GM23338 (cell line): Measurements from ENCODE around the gene GRK4. TPM values are rescaled to one million over a fixed set of nuclear protein-coding genes. Genes with fewer than 3 reads are reported as not detected.
"Not testable (repeated sequence)": the region's sequence is repeated elsewhere in the genome, so short reads cannot be mapped to it uniquely, and the experiment has no call there.

ENCODE experiments used
- ATAC-seq: fragments of 200-7000 bp; cut with Tn5 transposase; 3 replicates; pipeline ENCODE4 v1.9.1; 2020
- DNase-seq: peaks from one replicate; pipeline ENCODE4 v3.0.0-alpha.2; 2015; ENCODE audit warnings: low spot score
- H2AFZ ChIP-seq: fragments of 200-600 bp; sonication (generic); 2 replicates; pipeline ENCODE4 v1.8.0; 2016; ENCODE audit warnings: antibody characterized with exemption, mild to moderate bottlenecking, moderate library complexity
- H3F3A ChIP-seq: fragments of 200-600 bp; sonication (generic); replicated peaks from 2 replicates; pipeline ENCODE4 v1.8.0; 2017; ENCODE audit warnings: antibody characterized with exemption, mixed run types, low read depth
- H3K27ac ChIP-seq: fragments of 200-600 bp; sonication (generic); 2 replicates; pipeline ENCODE4 v1.6.1; 2016; ENCODE audit warnings: low read depth
- H3K27me3 ChIP-seq: fragments of 200-600 bp; sonication (generic); 2 replicates; pipeline ENCODE4 v1.8.0; 2016; ENCODE audit warnings: mild to moderate bottlenecking, mixed run types, moderate library complexity; ENCODE audit not compliant: insufficient read depth
- H3K36me3 ChIP-seq: fragments of 200-600 bp; sonication (generic); 2 replicates; pipeline ENCODE4 v1.8.0; 2016; ENCODE audit warnings: mild to moderate bottlenecking; ENCODE audit not compliant: insufficient read depth
- H3K4me1 ChIP-seq: fragments of 200-600 bp; sonication (generic); 2 replicates; pipeline ENCODE4 v1.8.0; 2016; ENCODE audit warnings: mild to moderate bottlenecking, moderate library complexity; ENCODE audit not compliant: insufficient read depth
- H3K4me2 ChIP-seq: fragments of 200-600 bp; sonication (generic); 2 replicates; pipeline ENCODE4 v1.7.1; 2017; ENCODE audit warnings: mixed run types
- H3K4me3 ChIP-seq: fragments of 200-600 bp; sonication (generic); 2 replicates; pipeline ENCODE4 v1.6.1; 2016; ENCODE audit warnings: mixed run types
- H3K79me2 ChIP-seq: fragments of 200-600 bp; sonication (generic); replicated peaks from 2 replicates; pipeline ENCODE4 v1.8.0; 2017; ENCODE audit warnings: mild to moderate bottlenecking; ENCODE audit not compliant: insufficient read depth
- H3K9me2 ChIP-seq: fragments of 200-600 bp; sonication (generic); 2 replicates; pipeline ENCODE4 v1.8.0; 2017; ENCODE audit not compliant: insufficient read depth
- H4K20me1 ChIP-seq: fragments of 200-600 bp; sonication (generic); replicated peaks from 2 replicates; pipeline ENCODE4 v1.8.0; 2017; ENCODE audit warnings: mild to moderate bottlenecking; ENCODE audit not compliant: insufficient read depth
- H3K27ac Mint-ChIP-seq: 2 replicates; pipeline ENCODE4 v1.8.0; 2020; ENCODE audit warnings: inconsistent platforms, mild to moderate bottlenecking, moderate library complexity, mixed read lengths
- H3K27me3 Mint-ChIP-seq: 3 replicates; pipeline ENCODE4 v1.8.0; 2022; ENCODE audit warnings: low read depth, mild to moderate bottlenecking, moderate library complexity, mixed read lengths, inconsistent platforms; ENCODE audit not compliant: insufficient read depth, poor library complexity
- H3K36me3 Mint-ChIP-seq: 3 replicates; pipeline ENCODE4 v1.8.0; 2021; ENCODE audit warnings: low read depth, mild to moderate bottlenecking, inconsistent platforms, moderate library complexity, mixed read lengths
- H3K4me1 Mint-ChIP-seq: 3 replicates; pipeline ENCODE4 v1.8.0; 2020; ENCODE audit warnings: mild to moderate bottlenecking, inconsistent platforms, mixed read lengths
- H3K4me3 Mint-ChIP-seq: 3 replicates; pipeline ENCODE4 v1.8.0; 2021; ENCODE audit warnings: moderate library complexity, mild to moderate bottlenecking, inconsistent platforms, mixed read lengths
- H3K9me3 Mint-ChIP-seq: 3 replicates; pipeline ENCODE4 v1.8.0; 2020; ENCODE audit warnings: moderate library complexity, mild to moderate bottlenecking, inconsistent platforms, mixed read lengths
- CREB1 ChIP-seq: fragments of 250-450 bp; sonication (Bioruptor Pico); IDR thresholded peaks from 2 replicates; pipeline ENCODE4 v1.5.0; 2020; ENCODE audit warnings: low read depth, mild to moderate bottlenecking, moderate library complexity
- ETS1 ChIP-seq: IDR thresholded peaks from 2 replicates; pipeline ENCODE4 v1.6.1; 2016; ENCODE audit warnings: antibody characterized with exemption
- EZH2 ChIP-seq: fragments of 200-600 bp; sonication (generic); IDR thresholded peaks from one replicate; pipeline ENCODE4 v1.8.0; 2017; ENCODE audit warnings: antibody characterized with exemption, mild to moderate bottlenecking, low read depth; ENCODE audit not compliant: unreplicated experiment
- EZH2phosphoT487 ChIP-seq: fragments of 200-600 bp; sonication (generic); IDR thresholded peaks from one replicate; pipeline ENCODE4 v1.8.1; 2018; ENCODE audit warnings: antibody characterized with exemption; ENCODE audit not compliant: unreplicated experiment
- JUNB ChIP-seq: IDR thresholded peaks from one replicate; pipeline ENCODE4 v1.6.1; 2016; ENCODE audit warnings: antibody characterized with exemption; ENCODE audit not compliant: unreplicated experiment
- ZNF114 ChIP-seq: fragments of 250-450 bp; sonication (Bioruptor Pico); IDR thresholded peaks from 2 replicates; pipeline ENCODE4 v1.5.0; 2020; ENCODE audit warnings: mild to moderate bottlenecking, moderate library complexity
- polyA plus RNA-seq: library from polyadenylated mRNA; unstranded; fragments of >200 nt; fragmentation: Nextera tagmentation; extraction: Ambion mirVana; gene quantifications from 2 replicates; pipeline ENCODE4 v1.2.1, GENCODE V29; 2016
- total RNA-seq: library from RNA; depleted of rRNA; stranded (reverse); fragments of >200 nt; shearing (Covaris generic); gene quantifications from 2 replicates; pipeline ENCODE4 v1.2.3, GENCODE V29; 2014
- TF ChIP-seq, protein P1 (sequence below): IDR thresholded peaks from one replicate; pipeline ENCODE4 v1.6.1; 2018; ENCODE audit warnings: antibody characterized with exemption; ENCODE audit not compliant: unreplicated experiment
- TF ChIP-seq, protein P2 (sequence below), 2 experiments: fragments of 200-600 bp in 1 of 2; sonication (generic) in 1 of 2; conservative IDR thresholded peaks; 2 replicates each; pipeline versions ENCODE4 v1.5.1 to v1.6.1; 2016 to 2017; ENCODE audit warnings: antibody characterized with exemption in 2 of 2, low read depth in 2 of 2, mild to moderate bottlenecking in 2 of 2, moderate library complexity in 1 of 2

Gene GRK4
- total and polyA plus RNA-seq, 2 experiments from 2014 or later, result 1.3 to 1.4 TPM

- Histone ChIP-seq H3K4me1 (0 out of 2 replicates have a peak, but pooled peaks cover 4% of the 10 kb centered on the region), H3K79me2 (no peaks in the 10 kb centered on the region), H3K36me3 (no peaks in the 10 kb centered on the region), H4K20me1 (no peaks in the 10 kb centered on the region; the same call in 1 of the 2 replicates), H3K27ac (no peak overlapping the region), H3K4me2 (no peak overlapping the region), H2AFZ (no peak overlapping the region), H3K9me2 (no peaks in the 10 kb centered on the region), H3F3A (no peaks in the 10 kb centered on the region), H3K4me3 (no peak overlapping the region), H3K27me3 (no peaks in the 10 kb centered on the region)
- Mint-ChIP-seq H3K27me3 (peaks cover 5% of the 10 kb centered on the region), H3K27ac (no peak overlapping the region), H3K9me3 (peaks cover 10% of the 10 kb centered on the region; the same call in 2 of the 3 replicates), H3K4me1 (peaks cover 13% of the 10 kb centered on the region), H3K4me3 (no peak overlapping the region), H3K36me3 (no peaks in the 10 kb centered on the region)
- ATAC-seq, result peak; percentile 98
- TF ChIP-seq EZH2phosphoT487, result no peak
- TF ChIP-seq JUNB, result no peak
- TF ChIP-seq ETS1, result no peak
- TF ChIP-seq, protein P1, sequence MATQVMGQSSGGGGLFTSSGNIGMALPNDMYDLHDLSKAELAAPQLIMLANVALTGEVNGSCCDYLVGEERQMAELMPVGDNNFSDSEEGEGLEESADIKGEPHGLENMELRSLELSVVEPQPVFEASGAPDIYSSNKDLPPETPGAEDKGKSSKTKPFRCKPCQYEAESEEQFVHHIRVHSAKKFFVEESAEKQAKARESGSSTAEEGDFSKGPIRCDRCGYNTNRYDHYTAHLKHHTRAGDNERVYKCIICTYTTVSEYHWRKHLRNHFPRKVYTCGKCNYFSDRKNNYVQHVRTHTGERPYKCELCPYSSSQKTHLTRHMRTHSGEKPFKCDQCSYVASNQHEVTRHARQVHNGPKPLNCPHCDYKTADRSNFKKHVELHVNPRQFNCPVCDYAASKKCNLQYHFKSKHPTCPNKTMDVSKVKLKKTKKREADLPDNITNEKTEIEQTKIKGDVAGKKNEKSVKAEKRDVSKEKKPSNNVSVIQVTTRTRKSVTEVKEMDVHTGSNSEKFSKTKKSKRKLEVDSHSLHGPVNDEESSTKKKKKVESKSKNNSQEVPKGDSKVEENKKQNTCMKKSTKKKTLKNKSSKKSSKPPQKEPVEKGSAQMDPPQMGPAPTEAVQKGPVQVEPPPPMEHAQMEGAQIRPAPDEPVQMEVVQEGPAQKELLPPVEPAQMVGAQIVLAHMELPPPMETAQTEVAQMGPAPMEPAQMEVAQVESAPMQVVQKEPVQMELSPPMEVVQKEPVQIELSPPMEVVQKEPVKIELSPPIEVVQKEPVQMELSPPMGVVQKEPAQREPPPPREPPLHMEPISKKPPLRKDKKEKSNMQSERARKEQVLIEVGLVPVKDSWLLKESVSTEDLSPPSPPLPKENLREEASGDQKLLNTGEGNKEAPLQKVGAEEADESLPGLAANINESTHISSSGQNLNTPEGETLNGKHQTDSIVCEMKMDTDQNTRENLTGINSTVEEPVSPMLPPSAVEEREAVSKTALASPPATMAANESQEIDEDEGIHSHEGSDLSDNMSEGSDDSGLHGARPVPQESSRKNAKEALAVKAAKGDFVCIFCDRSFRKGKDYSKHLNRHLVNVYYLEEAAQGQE, result no peak
- peak; percentile 45; the same call in 1 of the 2 replicates for TF ChIP-seq CREB1 (CRISPR knock-in tag)
- TF ChIP-seq ZNF114, result no peak
- TF ChIP-seq EZH2, result no peak
- TF ChIP-seq, protein P2, sequence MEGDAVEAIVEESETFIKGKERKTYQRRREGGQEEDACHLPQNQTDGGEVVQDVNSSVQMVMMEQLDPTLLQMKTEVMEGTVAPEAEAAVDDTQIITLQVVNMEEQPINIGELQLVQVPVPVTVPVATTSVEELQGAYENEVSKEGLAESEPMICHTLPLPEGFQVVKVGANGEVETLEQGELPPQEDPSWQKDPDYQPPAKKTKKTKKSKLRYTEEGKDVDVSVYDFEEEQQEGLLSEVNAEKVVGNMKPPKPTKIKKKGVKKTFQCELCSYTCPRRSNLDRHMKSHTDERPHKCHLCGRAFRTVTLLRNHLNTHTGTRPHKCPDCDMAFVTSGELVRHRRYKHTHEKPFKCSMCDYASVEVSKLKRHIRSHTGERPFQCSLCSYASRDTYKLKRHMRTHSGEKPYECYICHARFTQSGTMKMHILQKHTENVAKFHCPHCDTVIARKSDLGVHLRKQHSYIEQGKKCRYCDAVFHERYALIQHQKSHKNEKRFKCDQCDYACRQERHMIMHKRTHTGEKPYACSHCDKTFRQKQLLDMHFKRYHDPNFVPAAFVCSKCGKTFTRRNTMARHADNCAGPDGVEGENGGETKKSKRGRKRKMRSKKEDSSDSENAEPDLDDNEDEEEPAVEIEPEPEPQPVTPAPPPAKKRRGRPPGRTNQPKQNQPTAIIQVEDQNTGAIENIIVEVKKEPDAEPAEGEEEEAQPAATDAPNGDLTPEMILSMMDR (conservative IDR thresholded peaks at IDR 0.05; ENCODE audit: low read depth in 2 of 2), result peak; percentile 83 to 94
- DNase-seq, result peak; percentile 90
Observed at GRCh38 chr4:3047464-3048286, 84.3 kb downstream of the GRK4 start.

- not testable (repeated sequence) for H3K27me3 Mint-ChIP-seq, H3K79me2 ChIP-seq, DNase-seq, H3K27ac ChIP-seq, H3K9me2 ChIP-seq, H3K4me3 Mint-ChIP-seq, H3K4me1 Mint-ChIP-seq, ATAC-seq, H3K27me3 ChIP-seq, H4K20me1 ChIP-seq, H3K4me2 ChIP-seq, H3K36me3 ChIP-seq, H3F3A ChIP-seq, H3K4me1 ChIP-seq, H3K27ac Mint-ChIP-seq, H3K4me3 ChIP-seq, H2AFZ ChIP-seq
- peaks cover 43% of the 10 kb centered on the region for H3K9me3 Mint-ChIP-seq
- H3K36me3 Mint-ChIP-seq, result peaks cover 12% of the 10 kb centered on the region
Observed at GRCh38 chr4:3051141-3051897, 87.9 kb downstream of the GRK4 start.
